ENCODE measurements around the gene CCDC69.
"Not testable (repeated sequence)": the region's sequence is repeated elsewhere in the genome, so short reads cannot be mapped to it uniquely, and the experiment has no call there.

The CCDC69 gene

DNA sequence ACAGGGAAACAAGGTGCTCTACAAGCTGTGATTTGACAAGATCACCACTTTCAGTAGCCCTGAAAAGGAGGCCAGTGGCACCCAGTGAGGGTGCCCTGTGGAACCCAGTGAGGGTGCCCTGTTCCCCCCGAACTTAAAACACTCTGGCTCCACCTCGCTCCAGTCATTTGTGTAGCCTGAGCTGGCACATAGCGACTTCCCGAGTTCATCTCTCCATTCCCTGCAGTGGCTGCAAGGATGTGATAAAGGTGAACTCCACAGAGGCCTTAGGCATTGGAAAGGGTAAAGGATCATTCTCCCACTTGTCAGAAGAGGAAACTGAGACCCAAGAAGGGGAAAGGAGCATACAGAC, 44.4 kb downstream of the CCDC69 start:
- no peak overlapping the region for H3K4me3 ChIP-seq (ENCODE audit: low read length)
- no peak for DNase-seq (ENCODE audit: low read depth)
- TF ChIP-seq, protein P1, sequence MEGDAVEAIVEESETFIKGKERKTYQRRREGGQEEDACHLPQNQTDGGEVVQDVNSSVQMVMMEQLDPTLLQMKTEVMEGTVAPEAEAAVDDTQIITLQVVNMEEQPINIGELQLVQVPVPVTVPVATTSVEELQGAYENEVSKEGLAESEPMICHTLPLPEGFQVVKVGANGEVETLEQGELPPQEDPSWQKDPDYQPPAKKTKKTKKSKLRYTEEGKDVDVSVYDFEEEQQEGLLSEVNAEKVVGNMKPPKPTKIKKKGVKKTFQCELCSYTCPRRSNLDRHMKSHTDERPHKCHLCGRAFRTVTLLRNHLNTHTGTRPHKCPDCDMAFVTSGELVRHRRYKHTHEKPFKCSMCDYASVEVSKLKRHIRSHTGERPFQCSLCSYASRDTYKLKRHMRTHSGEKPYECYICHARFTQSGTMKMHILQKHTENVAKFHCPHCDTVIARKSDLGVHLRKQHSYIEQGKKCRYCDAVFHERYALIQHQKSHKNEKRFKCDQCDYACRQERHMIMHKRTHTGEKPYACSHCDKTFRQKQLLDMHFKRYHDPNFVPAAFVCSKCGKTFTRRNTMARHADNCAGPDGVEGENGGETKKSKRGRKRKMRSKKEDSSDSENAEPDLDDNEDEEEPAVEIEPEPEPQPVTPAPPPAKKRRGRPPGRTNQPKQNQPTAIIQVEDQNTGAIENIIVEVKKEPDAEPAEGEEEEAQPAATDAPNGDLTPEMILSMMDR (IDR thresholded peaks at IDR 0.05; ENCODE audit: insufficient read depth, low read depth, low read length, missing control alignments) = no peak

DNA sequence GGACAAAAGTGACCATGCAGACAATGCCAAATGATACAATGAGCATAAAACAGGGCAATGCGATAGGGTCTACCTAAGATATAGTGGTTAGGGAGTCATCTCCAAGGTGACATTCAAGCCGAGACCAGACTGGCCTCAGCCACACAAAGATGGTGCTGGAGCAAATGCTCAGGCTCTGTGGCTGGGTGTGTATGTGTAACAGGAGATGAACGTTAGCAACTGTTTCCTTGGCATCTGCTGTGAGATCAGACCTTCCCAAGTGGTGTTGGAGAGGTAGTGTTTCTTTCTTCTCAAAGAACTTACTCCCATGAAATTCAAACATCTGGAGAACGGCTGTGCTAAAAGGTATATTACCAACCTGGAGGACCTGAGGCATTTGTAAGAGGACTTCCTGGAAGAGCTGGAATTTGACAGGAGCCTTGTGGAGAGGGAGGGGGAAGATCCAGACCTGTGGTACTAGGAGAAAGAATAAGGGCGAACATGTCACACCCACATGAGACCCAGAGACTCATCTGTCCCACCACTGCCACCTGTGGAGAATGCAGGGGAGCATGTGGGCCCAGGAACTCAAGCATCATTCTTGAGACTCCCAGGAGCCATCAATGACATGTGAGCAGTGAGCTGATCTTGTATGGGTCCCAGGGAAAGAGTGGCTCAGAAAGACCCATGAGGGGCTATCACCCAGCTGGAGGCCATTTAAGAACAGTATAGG, 45.0 kb downstream of the CCDC69 start:
- TF ChIP-seq, protein P1 (IDR thresholded peaks at IDR 0.05; ENCODE audit: insufficient read depth, low read depth, low read length, missing control alignments) = no peak
- no peak overlapping the region for H3K4me3 ChIP-seq (ENCODE audit: low read length)
- no peak for DNase-seq (ENCODE audit: low read depth)

DNA sequence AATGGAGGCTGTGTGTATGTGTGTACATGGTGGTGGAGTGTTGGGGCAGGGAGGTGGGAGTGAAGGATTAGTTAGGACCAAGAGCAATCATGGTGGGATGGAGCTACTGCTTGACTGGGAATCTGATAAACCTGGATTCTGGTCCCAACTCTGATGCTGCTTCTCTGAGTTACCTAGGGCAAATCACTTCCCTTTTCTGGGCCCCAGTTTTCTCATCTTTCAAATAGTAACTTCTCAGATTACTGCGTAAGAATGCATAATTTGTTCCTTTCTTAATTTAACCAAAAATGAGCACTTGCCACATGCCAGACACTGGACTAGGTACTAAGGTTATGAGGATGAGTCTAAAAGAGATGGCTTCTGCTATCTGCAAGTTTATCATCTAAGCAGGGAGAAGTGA, 45.5 kb downstream of the CCDC69 start:
- TF ChIP-seq, protein P1 (IDR thresholded peaks at IDR 0.05; ENCODE audit: insufficient read depth, low read depth, low read length, missing control alignments) = no peak
- DNase-seq (ENCODE audit: low read depth) = no peak
- no peak overlapping the region for H3K4me3 ChIP-seq (ENCODE audit: low read length)

DNA sequence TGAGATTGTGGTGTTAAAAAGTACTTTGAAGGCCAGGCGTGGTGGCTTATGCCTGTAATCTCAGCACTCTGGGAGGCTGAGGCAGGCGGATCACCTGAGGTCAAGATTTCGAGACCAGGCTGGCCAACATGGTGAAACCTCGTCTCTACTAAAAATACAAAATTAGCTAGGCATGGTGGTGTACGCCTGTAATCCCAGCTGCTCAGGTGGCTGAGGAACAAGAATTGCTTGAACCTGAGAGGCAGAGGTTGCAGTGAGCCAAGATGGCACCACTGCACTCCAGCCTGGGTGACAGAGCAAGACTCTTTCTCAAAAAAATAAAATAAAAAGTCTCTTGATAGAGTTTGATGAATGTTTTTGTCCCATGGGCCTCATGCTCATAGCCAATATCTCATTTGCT, 47.6 kb downstream of the CCDC69 start:
- DNase-seq (ENCODE audit: low read depth); H3K4me3 ChIP-seq (ENCODE audit: low read length): not testable (repeated sequence)

DNA sequence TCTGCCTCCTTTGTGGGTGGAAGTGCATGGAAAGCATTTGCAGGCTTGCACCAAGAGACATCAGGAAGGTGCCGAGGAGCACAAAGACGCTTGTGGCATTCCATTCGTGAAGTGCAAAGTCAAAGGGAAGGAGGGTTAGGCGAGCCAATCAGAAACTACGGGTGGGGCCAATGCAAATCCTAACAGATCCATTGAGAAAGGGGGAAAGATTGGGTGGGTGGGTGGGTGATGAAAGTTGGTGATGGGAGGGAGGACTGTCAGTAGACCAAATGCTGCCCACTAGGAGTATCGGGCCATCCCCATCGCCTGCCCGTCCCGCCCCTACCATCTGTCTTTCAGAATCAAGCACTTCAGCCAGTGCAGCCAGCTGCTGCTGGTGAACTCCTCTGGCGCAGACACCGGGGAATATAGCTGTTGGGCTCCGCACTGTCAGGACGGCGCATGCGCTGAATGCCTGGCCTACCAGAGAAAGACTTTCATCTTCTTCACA, 49.2 kb downstream of the CCDC69 start:
- H3K4me3 ChIP-seq (ENCODE audit: low read length) = no peak overlapping the region
- TF ChIP-seq, protein P1 (IDR thresholded peaks at IDR 0.05; ENCODE audit: insufficient read depth, low read depth, low read length, missing control alignments) = no peak
- DNase-seq (ENCODE audit: low read depth) = no peak

DNA sequence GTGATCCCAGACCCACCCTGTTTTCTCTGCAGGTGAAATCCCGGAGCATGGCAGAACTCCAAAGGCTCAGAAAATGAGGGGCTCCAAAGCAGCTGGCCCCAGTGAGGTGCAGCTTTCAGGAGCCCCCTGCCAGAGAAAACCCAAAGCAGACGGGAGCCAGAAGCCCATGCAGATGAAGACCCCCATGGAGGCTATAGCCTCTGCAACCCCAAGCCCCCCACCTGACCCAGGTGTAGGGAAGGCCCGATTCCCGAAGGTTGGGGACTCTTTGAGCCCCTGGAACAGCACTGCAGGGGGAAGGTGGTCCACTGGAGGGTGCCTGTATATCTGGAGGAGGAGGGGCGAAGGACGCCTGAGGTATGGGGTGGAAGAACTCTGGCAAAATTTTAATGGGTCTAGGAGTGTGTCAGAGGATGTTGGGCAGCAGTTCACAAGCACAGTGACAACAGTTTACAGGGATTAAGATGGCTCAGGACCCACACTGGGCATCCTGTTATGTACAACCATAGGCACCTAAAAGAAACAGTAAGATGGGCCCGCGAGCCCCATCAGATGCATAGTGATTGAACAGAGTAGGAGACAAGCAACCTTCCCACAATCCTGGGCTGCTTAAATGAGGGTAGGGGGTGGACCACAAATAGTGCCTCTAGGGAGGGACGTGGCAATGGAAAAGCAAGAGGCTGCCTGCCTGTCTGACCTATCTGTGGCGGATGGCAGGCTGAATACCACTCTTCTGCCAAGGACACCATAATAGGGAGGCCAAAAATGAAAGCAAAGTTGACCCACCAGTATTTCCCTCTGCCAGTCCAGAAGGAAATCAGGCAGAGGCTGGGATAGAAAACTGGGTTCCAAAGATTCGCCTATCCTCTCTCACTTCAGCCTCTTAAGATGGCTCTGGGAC, 49.9 kb downstream of the CCDC69 start:
- no peak overlapping the region for H3K4me3 ChIP-seq (ENCODE audit: low read length)
- DNase-seq (ENCODE audit: low read depth) = no peak
- TF ChIP-seq, protein P1 (IDR thresholded peaks at IDR 0.05; ENCODE audit: insufficient read depth, low read depth, low read length, missing control alignments) = no peak

DNA sequence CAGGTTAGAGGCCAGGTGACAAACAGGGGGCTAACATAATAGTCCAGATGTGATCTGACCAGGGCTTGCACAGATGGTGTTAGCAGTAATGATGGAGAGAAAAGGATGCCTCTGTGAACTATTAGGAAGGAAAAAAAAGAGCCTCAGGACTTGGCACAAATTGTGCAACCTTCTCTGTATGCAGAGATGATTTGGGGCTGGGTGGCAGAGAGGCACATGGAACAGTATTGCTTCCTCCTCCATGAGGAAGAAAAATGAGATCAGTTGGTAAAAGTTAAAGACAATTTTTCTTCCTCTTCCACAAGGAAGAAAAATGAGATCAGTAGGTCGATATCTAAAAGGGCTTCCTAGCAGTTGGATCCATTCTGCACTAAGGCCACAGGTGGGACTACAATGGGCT, 52.4 kb downstream of the CCDC69 start:
- TF ChIP-seq, protein P1 (IDR thresholded peaks at IDR 0.05; ENCODE audit: insufficient read depth, low read depth, low read length, missing control alignments) = no peak

More for the DNA sequence above, 52.4 kb downstream of the CCDC69 start:
- no peak for DNase-seq (ENCODE audit: low read depth)
- no peak overlapping the region for H3K4me3 ChIP-seq (ENCODE audit: low read length)

Data from epithelial cell of esophagus (primary cell).